Lower lobe of right lung (tissue), 2 donors: ENCODE data around the gene MEN1. TPM values are rescaled to one million over a fixed set of nuclear protein-coding genes. Genes with fewer than 3 reads are reported as not detected.
A peak's percentile ranks its signal among the peaks of the same experiment; 100 is the strongest.

ENCODE experiments used
- ATAC-seq, 2 donors: fragments of 200-7000 bp; cut with Tn5 transposase; one replicate each; pipeline ENCODE4 v1.9.1; 2020 to 2022; ENCODE audit warnings: mild to moderate bottlenecking in 2 of 2, moderate library complexity in 2 of 2
- DNase-seq: peaks from one replicate; pipeline ENCODE4 v3.0.0-alpha.2; 2020
- H3K27ac ChIP-seq: fragments of 200-600 bp; one replicate; pipeline ENCODE4 v1.8.0; 2022
- H3K27me3 ChIP-seq: fragments of 200-600 bp; one replicate; pipeline ENCODE4 v1.8.0; 2022; ENCODE audit warnings: low read depth
- H3K36me3 ChIP-seq: fragments of 200-600 bp; one replicate; pipeline ENCODE4 v1.8.0; 2022; ENCODE audit warnings: mild to moderate bottlenecking
- H3K4me1 ChIP-seq: fragments of 200-600 bp; one replicate; pipeline ENCODE4 v1.8.0; 2022
- H3K4me3 ChIP-seq: fragments of 200-600 bp; one replicate; pipeline ENCODE4 v1.8.0; 2022; ENCODE audit warnings: mild to moderate bottlenecking
- H3K9me3 ChIP-seq: fragments of 200-600 bp; one replicate; pipeline ENCODE4 v1.8.0; 2022
- intact Hi-C: fragments of 100-400 bp; cut with DNase I; formaldehyde crosslinking; loops from one replicate; pipeline ENCODE4 v1.11.0; 2022
- total RNA-seq: library from RNA; stranded (reverse); fragmentation: NEBNext Ultra II Directional; extraction: Animal tissue kit (Norgen Biotek cat#: 25700); gene quantifications from one replicate; pipeline ENCODE4 v1.2.1, GENCODE V29; 2021
- TF ChIP-seq, protein P1 (sequence below): fragments of 200-600 bp; IDR thresholded peaks from one replicate; pipeline ENCODE4 v1.8.0; 2022; ENCODE audit warnings: antibody characterized with exemption, mild to moderate bottlenecking
- donor health status: DM: no; HTN: yes; CAD: no; lungs with severe emphysema.

Gene MEN1
- total RNA-seq, 1 donor from 2014 or later = 22.7 TPM

DNA sequence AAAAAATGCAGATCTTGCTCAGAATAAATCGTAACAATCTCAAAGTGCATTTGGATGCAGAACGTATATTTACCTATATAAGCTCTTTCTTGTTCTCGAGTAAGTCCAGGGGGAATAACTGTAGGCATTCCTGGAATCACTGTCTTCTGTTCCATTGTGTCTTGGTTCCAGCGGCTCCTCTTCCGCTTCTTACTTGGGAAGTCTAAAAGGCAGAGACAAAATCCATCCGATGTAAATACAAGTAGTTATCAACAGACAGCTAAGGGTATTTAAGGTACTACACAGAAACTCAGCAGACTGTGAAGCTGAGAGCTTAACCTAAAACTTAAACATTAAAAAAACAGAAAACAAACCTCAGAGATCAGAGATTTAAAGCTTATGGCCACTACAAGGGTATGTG is 33.9 kb downstream of the MEN1 start:
- peaks cover 60% of the 10 kb centered on the region for H3K36me3 ChIP-seq
- peaks cover 68% of the 10 kb centered on the region for H3K4me1 ChIP-seq

DNA sequence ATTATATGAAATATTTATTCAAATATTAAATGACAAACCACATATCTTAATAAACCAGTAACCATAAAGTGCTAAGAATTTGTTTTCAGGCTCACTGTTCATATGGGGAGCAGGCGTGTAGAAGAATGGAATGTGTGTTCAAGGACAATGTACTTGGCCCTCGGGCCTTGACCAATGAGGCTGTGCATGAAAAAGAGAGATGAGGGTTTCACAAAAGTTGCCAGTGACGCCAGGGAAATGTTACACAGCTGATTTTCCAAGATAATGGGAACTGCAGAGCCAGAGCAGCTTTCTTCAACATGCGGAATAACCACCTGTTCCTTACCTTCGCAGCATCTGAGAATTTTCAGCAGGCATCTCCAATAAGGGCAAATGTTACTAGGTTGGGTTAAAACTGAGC is 36.2 kb downstream of the MEN1 start:
- TF ChIP-seq, protein P1, sequence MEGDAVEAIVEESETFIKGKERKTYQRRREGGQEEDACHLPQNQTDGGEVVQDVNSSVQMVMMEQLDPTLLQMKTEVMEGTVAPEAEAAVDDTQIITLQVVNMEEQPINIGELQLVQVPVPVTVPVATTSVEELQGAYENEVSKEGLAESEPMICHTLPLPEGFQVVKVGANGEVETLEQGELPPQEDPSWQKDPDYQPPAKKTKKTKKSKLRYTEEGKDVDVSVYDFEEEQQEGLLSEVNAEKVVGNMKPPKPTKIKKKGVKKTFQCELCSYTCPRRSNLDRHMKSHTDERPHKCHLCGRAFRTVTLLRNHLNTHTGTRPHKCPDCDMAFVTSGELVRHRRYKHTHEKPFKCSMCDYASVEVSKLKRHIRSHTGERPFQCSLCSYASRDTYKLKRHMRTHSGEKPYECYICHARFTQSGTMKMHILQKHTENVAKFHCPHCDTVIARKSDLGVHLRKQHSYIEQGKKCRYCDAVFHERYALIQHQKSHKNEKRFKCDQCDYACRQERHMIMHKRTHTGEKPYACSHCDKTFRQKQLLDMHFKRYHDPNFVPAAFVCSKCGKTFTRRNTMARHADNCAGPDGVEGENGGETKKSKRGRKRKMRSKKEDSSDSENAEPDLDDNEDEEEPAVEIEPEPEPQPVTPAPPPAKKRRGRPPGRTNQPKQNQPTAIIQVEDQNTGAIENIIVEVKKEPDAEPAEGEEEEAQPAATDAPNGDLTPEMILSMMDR = no peak
- H3K27ac ChIP-seq = no peak overlapping the region
- intact Hi-C loops = no loop called here
- DNase-seq (no peak), ATAC-seq (no peak)
- H3K4me3 ChIP-seq = no peak overlapping the region
- H3K9me3 ChIP-seq = no peaks in the 10 kb centered on the region
- H3K27me3 ChIP-seq = no peaks in the 10 kb centered on the region
- peaks cover 83% of the 10 kb centered on the region for H3K36me3 ChIP-seq
- peaks cover 60% of the 10 kb centered on the region for H3K4me1 ChIP-seq

More for the DNA sequence above, 33.9 kb downstream of the MEN1 start:
- intact Hi-C loops = no loop called here
- no peaks in the 10 kb centered on the region for H3K9me3 ChIP-seq
- no peaks in the 10 kb centered on the region for H3K27me3 ChIP-seq
- H3K27ac ChIP-seq = no peak overlapping the region
- peak overlapping the region; percentile 87 for H3K4me3 ChIP-seq
- TF ChIP-seq, protein P1 = no peak
- ATAC-seq (no peak), DNase-seq (no peak)

DNA sequence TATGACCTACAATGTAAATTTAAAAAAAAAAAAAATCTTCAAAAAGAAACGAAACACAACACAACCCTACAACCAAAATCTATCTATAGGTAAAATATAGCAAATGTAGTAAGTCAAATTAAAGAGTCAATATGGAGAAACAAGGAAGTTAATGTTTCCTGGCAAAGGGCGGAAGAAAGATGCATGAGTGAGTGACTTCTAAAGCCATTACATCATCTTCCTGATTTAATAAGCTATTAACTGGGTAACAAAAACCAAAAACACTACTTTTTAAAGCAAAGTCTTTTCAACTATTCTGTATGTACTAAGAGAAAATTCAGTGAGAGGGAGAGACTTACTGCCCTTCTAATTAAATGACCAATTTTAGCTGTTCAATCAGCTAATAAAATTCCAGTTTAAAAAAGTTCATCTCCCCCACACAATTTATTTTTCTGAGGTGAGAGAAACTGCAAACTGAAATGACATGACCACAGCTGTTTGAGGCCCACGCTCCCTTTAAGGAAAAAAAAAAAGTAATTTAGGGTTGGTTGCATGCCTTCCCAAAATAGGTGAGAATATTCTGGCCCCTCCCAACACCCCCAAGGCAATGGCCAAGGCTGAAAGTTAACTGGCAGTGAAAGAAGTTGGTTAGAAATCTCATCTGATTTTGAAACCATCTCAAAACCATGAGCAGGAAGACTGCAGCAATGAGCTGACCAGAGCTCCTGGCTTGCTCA is 37.9 kb downstream of the MEN1 start:
- no peak for ATAC-seq
- Histone ChIP-seq H3K9me3 (no peaks in the 10 kb centered on the region), H3K27ac (peak overlapping the region; percentile 42), H3K4me1 (peaks cover 69% of the 10 kb centered on the region), H3K27me3 (no peaks in the 10 kb centered on the region), H3K36me3 (peaks cover 99% of the 10 kb centered on the region), H3K4me3 (no peak overlapping the region)
- TF ChIP-seq, protein P1 = no peak
- no peak for DNase-seq
- intact Hi-C loops = no loop called here

DNA sequence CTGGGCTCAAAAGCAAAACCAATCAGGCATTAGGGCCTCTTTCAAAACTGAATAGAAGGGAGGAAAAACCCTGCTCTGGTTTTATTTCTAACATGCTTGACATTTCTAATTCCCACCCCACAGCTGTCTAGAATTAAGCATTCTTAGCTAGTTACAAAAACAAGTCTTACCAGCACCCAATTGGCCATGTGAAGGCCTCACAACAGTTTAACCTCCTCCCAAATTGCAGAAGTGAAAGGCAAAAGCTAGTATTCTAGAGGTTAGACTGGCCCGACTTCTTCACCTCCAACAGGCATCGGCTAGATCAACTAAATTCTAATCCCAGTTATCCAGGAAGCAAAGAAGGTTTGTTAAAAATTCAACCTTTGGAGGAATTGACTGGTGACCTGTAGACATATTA is 38.5 kb downstream of the MEN1 start:
- Histone ChIP-seq H3K4me3 (no peak overlapping the region), H3K9me3 (no peaks in the 10 kb centered on the region), H3K36me3 (peaks cover 100% of the 10 kb centered on the region), H3K27ac (no peak overlapping the region), H3K4me1 (peaks cover 68% of the 10 kb centered on the region), H3K27me3 (no peaks in the 10 kb centered on the region)
- no peak for ATAC-seq
- intact Hi-C loops = no loop called here
- TF ChIP-seq, protein P1 = no peak
- DNase-seq = no peak

DNA sequence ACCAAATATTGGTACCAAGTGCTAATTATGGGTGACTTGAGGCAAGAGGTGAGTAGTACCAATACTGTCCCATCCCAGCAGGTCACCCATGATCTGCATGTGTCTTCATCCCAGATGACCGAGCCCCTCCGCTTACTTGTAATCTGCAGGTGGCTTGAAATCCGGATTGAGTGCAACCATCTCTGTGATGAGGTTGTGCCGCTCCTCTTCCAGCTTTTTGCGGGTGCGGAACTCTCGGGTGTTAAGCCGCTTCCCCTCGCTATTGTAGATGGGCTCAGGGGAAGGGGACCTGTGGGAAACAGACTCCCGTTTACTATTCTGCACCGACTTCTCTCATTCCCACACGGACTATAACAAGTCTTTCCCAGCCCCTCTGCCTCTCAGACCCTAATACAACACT is 40.2 kb downstream of the MEN1 start:
- H3K27ac ChIP-seq = no peak overlapping the region
- no peak for DNase-seq
- peaks cover 51% of the 10 kb centered on the region for H3K4me1 ChIP-seq
- H3K4me3 ChIP-seq = no peak overlapping the region
- H3K9me3 ChIP-seq = no peaks in the 10 kb centered on the region
- intact Hi-C loops = no loop called here
- H3K27me3 ChIP-seq = no peaks in the 10 kb centered on the region
- TF ChIP-seq, protein P1 = no peak
- H3K36me3 ChIP-seq = peaks cover 100% of the 10 kb centered on the region
- no peak for ATAC-seq
